ENCODE results near the gene RNPEPL1. TPM values are rescaled to one million over a fixed set of nuclear protein-coding genes. Genes with fewer than 3 reads are reported as not detected.

Gene RNPEPL1
- total RNA-seq, 1 donor from 2014 or later, result 40.5 TPM

DNA sequence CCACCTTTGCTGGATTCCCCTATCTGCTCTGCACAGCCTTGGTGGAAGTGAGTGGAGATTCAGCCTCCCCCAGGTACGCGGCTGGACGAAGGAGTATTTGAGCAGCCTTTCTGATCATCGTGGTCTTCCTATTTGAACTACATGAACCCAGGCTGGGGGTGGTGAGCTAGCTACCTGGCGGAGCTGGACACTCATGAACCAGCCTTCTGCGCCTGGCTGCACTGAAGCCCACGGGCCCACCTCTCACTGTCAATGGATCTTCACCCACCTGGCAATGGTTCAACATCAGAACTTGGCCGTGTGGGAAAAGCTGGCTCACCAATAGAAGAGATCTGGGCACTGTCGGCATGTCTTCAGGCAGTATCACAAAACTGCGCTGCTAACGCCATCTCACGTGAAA lies 45.9 kb upstream of the RNPEPL1 start:
- peaks cover 7% of the 10 kb centered on the region for H3K27me3 Mint-ChIP-seq
- TF ChIP-seq, protein P1, sequence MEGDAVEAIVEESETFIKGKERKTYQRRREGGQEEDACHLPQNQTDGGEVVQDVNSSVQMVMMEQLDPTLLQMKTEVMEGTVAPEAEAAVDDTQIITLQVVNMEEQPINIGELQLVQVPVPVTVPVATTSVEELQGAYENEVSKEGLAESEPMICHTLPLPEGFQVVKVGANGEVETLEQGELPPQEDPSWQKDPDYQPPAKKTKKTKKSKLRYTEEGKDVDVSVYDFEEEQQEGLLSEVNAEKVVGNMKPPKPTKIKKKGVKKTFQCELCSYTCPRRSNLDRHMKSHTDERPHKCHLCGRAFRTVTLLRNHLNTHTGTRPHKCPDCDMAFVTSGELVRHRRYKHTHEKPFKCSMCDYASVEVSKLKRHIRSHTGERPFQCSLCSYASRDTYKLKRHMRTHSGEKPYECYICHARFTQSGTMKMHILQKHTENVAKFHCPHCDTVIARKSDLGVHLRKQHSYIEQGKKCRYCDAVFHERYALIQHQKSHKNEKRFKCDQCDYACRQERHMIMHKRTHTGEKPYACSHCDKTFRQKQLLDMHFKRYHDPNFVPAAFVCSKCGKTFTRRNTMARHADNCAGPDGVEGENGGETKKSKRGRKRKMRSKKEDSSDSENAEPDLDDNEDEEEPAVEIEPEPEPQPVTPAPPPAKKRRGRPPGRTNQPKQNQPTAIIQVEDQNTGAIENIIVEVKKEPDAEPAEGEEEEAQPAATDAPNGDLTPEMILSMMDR (conservative IDR thresholded peaks at IDR 0.05), result no peak
- H3K4me3 Mint-ChIP-seq, result no peak overlapping the region
- peak; percentile 45 for DNase-seq (ENCODE audit: extremely low spot score, unreplicated experiment)
- H3K36me3 Mint-ChIP-seq, result peaks cover 36% of the 10 kb centered on the region
- peaks cover 9% of the 10 kb centered on the region for H3K9me3 Mint-ChIP-seq
- peaks cover 8% of the 10 kb centered on the region for H3K4me1 Mint-ChIP-seq (ENCODE audit: unreplicated experiment)
- no peak overlapping the region for H3K27ac Mint-ChIP-seq

DNA sequence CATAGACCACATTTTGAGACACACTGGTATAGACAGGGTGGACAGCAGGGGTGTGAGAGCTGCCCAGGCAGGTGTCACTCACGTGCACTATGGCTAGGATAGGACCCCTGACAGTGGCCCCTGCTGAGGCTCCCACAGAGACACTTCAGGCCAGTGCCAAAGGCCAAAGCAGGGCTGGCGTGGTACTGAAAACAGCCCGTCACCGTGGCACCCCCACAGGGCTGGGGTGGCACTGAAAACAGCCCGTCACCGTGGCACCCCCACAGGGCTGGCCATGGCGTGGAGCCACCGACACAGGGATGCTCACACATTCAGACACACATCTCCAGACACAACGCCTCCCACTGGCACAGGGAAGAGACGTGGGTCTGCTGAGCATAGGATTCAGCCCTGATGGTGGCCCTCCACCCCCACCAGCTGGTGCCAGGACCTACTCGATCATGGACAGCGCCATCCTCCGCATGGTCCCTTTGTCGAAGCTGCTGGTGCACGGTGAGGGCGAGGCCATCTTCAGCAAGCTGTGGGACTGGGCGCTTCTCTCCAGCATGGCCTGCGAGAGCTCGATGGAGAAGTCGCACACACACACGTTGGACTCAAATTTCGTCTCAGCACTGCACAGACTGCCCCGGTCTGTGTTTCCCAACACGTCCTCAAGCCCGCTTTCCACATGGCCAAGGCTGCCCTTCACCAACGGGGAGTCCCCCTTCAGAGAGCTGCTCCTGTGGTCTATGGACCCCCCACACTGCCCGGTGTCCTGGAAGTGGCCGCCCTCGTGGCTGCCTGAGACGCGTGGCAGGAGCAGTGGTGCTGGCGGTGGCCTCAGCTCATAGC lies 44.6 kb upstream of the RNPEPL1 start:
- Mint-ChIP-seq H3K4me3 (no peak overlapping the region), H3K27ac (no peak overlapping the region), H3K36me3 (peaks cover 38% of the 10 kb centered on the region), H3K9me3 (peaks cover 9% of the 10 kb centered on the region), H3K27me3 (peaks cover 7% of the 10 kb centered on the region), H3K4me1 (ENCODE audit: unreplicated experiment) (peaks cover 8% of the 10 kb centered on the region)
- peak; percentile 62 for DNase-seq (ENCODE audit: extremely low spot score, unreplicated experiment)
- TF ChIP-seq, protein P1 (conservative IDR thresholded peaks at IDR 0.05), result no peak

DNA sequence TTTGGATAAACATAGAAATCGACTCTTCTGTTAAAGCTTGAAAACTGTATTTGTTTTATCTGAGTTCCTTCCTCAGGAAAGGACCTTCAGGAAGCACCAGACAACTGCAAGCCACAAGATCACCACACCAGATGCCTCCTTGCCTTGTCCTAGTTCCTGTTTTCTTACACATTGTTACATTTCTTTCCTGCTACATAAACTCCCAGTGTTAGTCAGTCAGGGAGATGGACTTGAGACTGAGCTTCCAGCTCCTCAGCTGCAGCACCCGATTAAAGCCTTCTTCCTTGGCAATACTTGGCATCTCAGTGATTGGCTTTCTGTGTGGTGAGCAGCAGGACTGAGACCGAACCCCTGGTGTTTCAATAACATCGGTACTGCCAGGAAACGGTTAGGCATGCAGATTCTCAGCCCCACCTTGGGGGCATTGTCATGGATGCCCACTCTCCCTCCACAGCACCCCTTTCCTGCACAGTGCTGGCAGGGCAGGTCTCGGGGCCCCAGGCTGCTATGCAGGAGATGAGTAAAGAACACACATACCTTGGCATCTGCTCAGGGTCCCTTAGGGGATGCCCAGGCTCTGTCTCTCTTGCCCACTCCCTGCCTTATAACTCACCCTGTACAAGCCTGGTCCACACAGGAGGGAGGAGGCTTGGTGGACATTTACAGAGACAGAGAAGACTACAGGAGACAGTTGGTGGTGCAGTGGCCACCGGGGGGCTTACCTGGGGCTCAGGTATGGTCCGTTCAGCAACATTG lies 43.1 kb upstream of the RNPEPL1 start:
- DNase-seq (ENCODE audit: extremely low spot score, unreplicated experiment), result no peak
- TF ChIP-seq, protein P1 (conservative IDR thresholded peaks at IDR 0.05), result no peak
- peaks cover 4% of the 10 kb centered on the region for H3K27me3 Mint-ChIP-seq
- H3K4me3 Mint-ChIP-seq, result no peak overlapping the region
- no peaks in the 10 kb centered on the region for H3K4me1 Mint-ChIP-seq (ENCODE audit: unreplicated experiment)
- peaks cover 44% of the 10 kb centered on the region for H3K36me3 Mint-ChIP-seq
- H3K9me3 Mint-ChIP-seq, result peaks cover 9% of the 10 kb centered on the region
- no peak overlapping the region for H3K27ac Mint-ChIP-seq

DNA sequence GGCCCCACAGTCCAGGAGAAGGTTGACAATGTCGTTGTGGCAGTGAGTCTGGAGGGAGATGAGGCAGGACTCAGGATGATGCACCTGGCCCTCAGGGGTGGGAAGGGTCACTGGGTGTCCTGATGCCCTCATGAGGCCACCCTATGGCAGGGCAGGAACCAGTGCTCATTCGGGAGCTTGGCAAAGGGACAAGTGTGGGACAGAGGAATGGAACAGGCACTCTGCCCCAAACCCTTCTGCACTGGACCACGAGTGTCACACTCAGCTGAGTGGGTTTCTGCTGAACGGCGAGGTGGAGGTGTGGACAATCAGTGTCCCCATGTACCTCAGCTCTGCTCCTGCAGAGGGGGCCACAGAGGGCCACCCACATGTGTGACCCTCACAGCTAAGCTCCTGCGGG lies 42.5 kb upstream of the RNPEPL1 start:
- no peak overlapping the region for H3K4me3 Mint-ChIP-seq
- no peak overlapping the region for H3K27ac Mint-ChIP-seq
- H3K9me3 Mint-ChIP-seq, result peaks cover 9% of the 10 kb centered on the region
- H3K36me3 Mint-ChIP-seq, result peaks cover 47% of the 10 kb centered on the region
- no peaks in the 10 kb centered on the region for H3K4me1 Mint-ChIP-seq (ENCODE audit: unreplicated experiment)
- TF ChIP-seq, protein P1 (conservative IDR thresholded peaks at IDR 0.05), result no peak
- peak; percentile 44 for DNase-seq (ENCODE audit: extremely low spot score, unreplicated experiment)
- H3K27me3 Mint-ChIP-seq, result peaks cover under 1% of the 10 kb centered on the region

DNA sequence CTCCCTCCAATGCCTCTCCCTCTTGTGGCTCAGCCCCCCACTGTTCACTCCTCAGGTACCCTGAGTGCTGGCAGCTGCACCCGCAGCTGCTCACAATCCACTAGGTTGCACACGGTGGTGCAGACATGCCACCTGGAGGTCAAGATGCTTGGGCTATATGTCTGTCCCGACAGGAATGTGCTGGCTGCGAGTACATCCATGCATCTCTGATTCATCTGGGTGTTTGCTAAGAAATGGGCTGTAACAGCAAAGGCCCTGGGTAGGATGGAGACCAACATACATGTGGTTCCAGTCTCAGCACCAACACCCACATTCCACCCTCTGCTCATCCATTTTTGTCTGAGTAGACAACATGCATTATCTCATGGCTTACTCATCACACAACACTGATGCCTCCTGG lies 41.8 kb upstream of the RNPEPL1 start:
- TF ChIP-seq, protein P1 (conservative IDR thresholded peaks at IDR 0.05), result no peak

More for the DNA sequence above, 41.8 kb upstream of the RNPEPL1 start:
- H3K27ac Mint-ChIP-seq, result no peak overlapping the region
- DNase-seq (ENCODE audit: extremely low spot score, unreplicated experiment), result no peak
- no peaks in the 10 kb centered on the region for H3K27me3 Mint-ChIP-seq
- no peak overlapping the region for H3K4me3 Mint-ChIP-seq
- no peaks in the 10 kb centered on the region for H3K4me1 Mint-ChIP-seq (ENCODE audit: unreplicated experiment)
- H3K36me3 Mint-ChIP-seq, result peaks cover 52% of the 10 kb centered on the region
- peaks cover 14% of the 10 kb centered on the region for H3K9me3 Mint-ChIP-seq
